ENCODE data around the gene TMEM18.

- TF ChIP-seq POLR2A (IDR thresholded peaks at IDR 0.05) (no peak), POLR2AphosphoS5 (IDR thresholded peaks at IDR 0.05) (no peak), EP300 (IDR thresholded peaks at IDR 0.05) (no peak)
- TF ChIP-seq, protein P1, sequence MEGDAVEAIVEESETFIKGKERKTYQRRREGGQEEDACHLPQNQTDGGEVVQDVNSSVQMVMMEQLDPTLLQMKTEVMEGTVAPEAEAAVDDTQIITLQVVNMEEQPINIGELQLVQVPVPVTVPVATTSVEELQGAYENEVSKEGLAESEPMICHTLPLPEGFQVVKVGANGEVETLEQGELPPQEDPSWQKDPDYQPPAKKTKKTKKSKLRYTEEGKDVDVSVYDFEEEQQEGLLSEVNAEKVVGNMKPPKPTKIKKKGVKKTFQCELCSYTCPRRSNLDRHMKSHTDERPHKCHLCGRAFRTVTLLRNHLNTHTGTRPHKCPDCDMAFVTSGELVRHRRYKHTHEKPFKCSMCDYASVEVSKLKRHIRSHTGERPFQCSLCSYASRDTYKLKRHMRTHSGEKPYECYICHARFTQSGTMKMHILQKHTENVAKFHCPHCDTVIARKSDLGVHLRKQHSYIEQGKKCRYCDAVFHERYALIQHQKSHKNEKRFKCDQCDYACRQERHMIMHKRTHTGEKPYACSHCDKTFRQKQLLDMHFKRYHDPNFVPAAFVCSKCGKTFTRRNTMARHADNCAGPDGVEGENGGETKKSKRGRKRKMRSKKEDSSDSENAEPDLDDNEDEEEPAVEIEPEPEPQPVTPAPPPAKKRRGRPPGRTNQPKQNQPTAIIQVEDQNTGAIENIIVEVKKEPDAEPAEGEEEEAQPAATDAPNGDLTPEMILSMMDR (IDR thresholded peaks at IDR 0.05), result no peak
Measured at GRCh38 chr2:675982-676646, 1.1 kb downstream of the TMEM18 start.
